GM18511 (cell line): ENCODE results near the gene MDM2.
"Not testable (repeated sequence)": the region's sequence is repeated elsewhere in the genome, so short reads cannot be mapped to it uniquely, and the experiment has no call there.

Source experiments
- ATAC-seq: cut with Tn5 transposase; IDR thresholded peaks from one replicate; pipeline ENCODE4 v1.9.1; 2021; ENCODE audit warnings: mild to moderate bottlenecking, moderate library complexity; ENCODE audit not compliant: unreplicated experiment

Gene MDM2

GRCh38 chr12:68824597-68825250 lies 16.7 kb downstream of the MDM2 start:
- no peak for ATAC-seq

- ATAC-seq, result no peak
Observed at GRCh38 chr12:68825569-68826217, 17.7 kb downstream of the MDM2 start.

GRCh38 chr12:68827895-68828671 lies 20.1 kb downstream of the MDM2 start:
- no peak for ATAC-seq

GRCh38 chr12:68828672-68829068 lies 20.7 kb downstream of the MDM2 start:
- no peak for ATAC-seq

- no peak for ATAC-seq
Observed at GRCh38 chr12:68831272-68831671, 23.3 kb downstream of the MDM2 start.

GRCh38 chr12:68831751-68832503 lies 23.9 kb downstream of the MDM2 start:
- no peak for ATAC-seq

GRCh38 chr12:68832504-68832867 lies 24.5 kb downstream of the MDM2 start:
- no peak for ATAC-seq

- ATAC-seq, result no peak
Observed at GRCh38 chr12:68833508-68833907, 25.5 kb downstream of the MDM2 start.

- ATAC-seq, result no peak
Observed at GRCh38 chr12:68835333-68835908, 27.4 kb downstream of the MDM2 start.

- ATAC-seq, result no peak
Observed at GRCh38 chr12:68837215-68837614, 29.2 kb downstream of the MDM2 start.

- ATAC-seq, result no peak
Observed at GRCh38 chr12:68838046-68838886, 30.3 kb downstream of the MDM2 start.

GRCh38 chr12:68839183-68840147 lies 31.5 kb downstream of the MDM2 start:
- no peak for ATAC-seq

- ATAC-seq, result not testable (repeated sequence)
Observed at GRCh38 chr12:68841175-68841574, 33.2 kb downstream of the MDM2 start.

GRCh38 chr12:68841717-68842116 lies 33.7 kb downstream of the MDM2 start:
- no peak for ATAC-seq

- ATAC-seq, result no peak
Observed at GRCh38 chr12:68842123-68842522, 34.1 kb downstream of the MDM2 start.

GRCh38 chr12:68842784-68843567 lies 35.0 kb downstream of the MDM2 start:
- ATAC-seq, result no peak

- no peak for ATAC-seq
Observed at GRCh38 chr12:68844318-68844745, 36.4 kb downstream of the MDM2 start.
